ENCODE results near the gene NAXD. TPM values are rescaled to one million over a fixed set of nuclear protein-coding genes. Genes with fewer than 3 reads are reported as not detected.

The NAXD gene
- total RNA-seq, 1 donor from 2014 or later, result 25.8 TPM

DNA sequence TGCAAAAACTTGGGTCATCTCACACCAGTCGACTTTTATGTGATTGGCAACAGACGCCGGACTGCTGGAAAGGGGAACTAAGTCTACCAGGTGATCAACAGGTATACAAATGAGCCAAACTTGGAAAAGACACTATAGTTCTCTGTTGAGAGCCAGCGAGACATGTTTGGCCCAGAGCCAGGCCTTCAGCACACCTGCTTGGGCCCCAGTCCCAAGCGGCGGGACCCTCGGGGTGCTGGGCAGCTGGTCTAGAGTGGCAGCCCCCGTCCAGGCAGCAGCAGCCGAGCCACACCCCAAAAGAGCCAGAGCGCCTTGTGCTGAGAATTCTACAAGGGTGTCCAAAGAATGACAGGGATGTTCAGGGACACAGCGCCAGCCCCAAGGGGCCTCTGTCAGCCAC lies 28.0 kb downstream of the NAXD start:
- DNase-seq (ENCODE audit: low read depth) (no peak), FAIRE-seq (no peak)
- H3K27ac Mint-ChIP-seq (ENCODE audit: unreplicated experiment), result no peak overlapping the region
- H3K36me3 Mint-ChIP-seq (ENCODE audit: low read depth, unreplicated experiment), result peaks cover 11% of the 10 kb centered on the region
- Histone ChIP-seq H3K36me3 (ENCODE audit: insufficient read depth, low read length) (peaks cover 8% of the 10 kb centered on the region), H3K4me1 (ENCODE audit: insufficient read depth, low read length) (peaks cover 21% of the 10 kb centered on the region), H3K9ac (ENCODE audit: low read length) (no peak overlapping the region), H2AFZ (ENCODE audit: low read depth, low read length) (no peak overlapping the region), H3K4me3 (ENCODE audit: insufficient read depth, low read depth, low read length) (no peak overlapping the region), H4K20me1 (ENCODE audit: insufficient read depth, low read length) (peaks cover 45% of the 10 kb centered on the region), H3K4me2 (ENCODE audit: low read length) (no peak overlapping the region), H3K9me3 (ENCODE audit: insufficient read depth, low read depth, low read length) (no peaks in the 10 kb centered on the region), H3K27ac (ENCODE audit: low read depth, low read length) (no peak overlapping the region), H3K27me3 (ENCODE audit: insufficient read depth, low read length) (no peaks in the 10 kb centered on the region), H3K79me2 (ENCODE audit: insufficient read depth, low read length) (peaks cover 2% of the 10 kb centered on the region)
- H3K4me3 Mint-ChIP-seq (ENCODE audit: unreplicated experiment), result no peak overlapping the region
- peaks cover 28% of the 10 kb centered on the region for H3K4me1 Mint-ChIP-seq (ENCODE audit: low read depth, unreplicated experiment)
- H3K27me3 Mint-ChIP-seq (ENCODE audit: low read depth, unreplicated experiment), result no peaks in the 10 kb centered on the region
- no peaks in the 10 kb centered on the region for H3K9me3 Mint-ChIP-seq (ENCODE audit: unreplicated experiment)
- TF ChIP-seq, protein P1, sequence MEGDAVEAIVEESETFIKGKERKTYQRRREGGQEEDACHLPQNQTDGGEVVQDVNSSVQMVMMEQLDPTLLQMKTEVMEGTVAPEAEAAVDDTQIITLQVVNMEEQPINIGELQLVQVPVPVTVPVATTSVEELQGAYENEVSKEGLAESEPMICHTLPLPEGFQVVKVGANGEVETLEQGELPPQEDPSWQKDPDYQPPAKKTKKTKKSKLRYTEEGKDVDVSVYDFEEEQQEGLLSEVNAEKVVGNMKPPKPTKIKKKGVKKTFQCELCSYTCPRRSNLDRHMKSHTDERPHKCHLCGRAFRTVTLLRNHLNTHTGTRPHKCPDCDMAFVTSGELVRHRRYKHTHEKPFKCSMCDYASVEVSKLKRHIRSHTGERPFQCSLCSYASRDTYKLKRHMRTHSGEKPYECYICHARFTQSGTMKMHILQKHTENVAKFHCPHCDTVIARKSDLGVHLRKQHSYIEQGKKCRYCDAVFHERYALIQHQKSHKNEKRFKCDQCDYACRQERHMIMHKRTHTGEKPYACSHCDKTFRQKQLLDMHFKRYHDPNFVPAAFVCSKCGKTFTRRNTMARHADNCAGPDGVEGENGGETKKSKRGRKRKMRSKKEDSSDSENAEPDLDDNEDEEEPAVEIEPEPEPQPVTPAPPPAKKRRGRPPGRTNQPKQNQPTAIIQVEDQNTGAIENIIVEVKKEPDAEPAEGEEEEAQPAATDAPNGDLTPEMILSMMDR (IDR thresholded peaks at IDR 0.05; ENCODE audit: insufficient read depth, low read depth, low read length), result no peak
- no peak for TF ChIP-seq EZH2 (IDR thresholded peaks at IDR 0.05; ENCODE audit: insufficient read depth, low read length)

DNA sequence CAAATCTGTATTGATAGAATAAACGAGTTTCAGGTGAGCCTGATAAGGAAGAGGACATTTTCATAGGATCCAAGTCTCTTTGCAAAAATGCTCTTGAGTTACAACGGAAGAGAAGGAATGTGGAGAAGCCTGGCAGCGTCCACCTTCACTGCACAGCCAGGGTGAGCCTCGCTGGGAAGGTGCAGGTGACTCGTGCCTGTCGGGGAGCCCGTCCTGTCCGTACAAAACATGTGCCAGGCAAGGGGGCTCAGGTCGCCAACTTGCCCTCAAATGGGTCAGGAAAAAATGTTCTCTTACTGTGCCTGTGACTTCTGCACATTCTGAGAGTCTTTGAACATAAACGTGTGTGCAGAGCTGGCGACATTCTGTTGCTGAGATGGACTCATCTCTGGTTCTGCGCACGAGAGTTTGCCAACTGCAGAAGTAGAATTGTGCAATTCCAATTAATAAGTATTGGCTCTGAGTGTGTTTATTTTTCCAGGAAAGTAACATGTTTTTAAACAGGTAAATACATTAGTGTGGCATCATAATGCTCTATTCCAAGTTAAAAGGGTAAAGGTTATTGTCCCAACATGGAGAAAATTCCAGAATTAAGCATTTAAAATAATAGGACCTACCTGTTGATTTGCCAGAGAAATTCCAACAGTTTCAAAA lies 28.6 kb downstream of the NAXD start:
- no peaks in the 10 kb centered on the region for H3K27me3 ChIP-seq (ENCODE audit: insufficient read depth, low read length)
- peaks cover 21% of the 10 kb centered on the region for H3K4me1 ChIP-seq (ENCODE audit: insufficient read depth, low read length)
- H3K9me3 ChIP-seq (ENCODE audit: insufficient read depth, low read depth, low read length), result no peaks in the 10 kb centered on the region
- no peak overlapping the region for H3K4me2 ChIP-seq (ENCODE audit: low read length)
- peaks cover 45% of the 10 kb centered on the region for H4K20me1 ChIP-seq (ENCODE audit: insufficient read depth, low read length)
- Mint-ChIP-seq H3K9me3 (ENCODE audit: unreplicated experiment) (no peaks in the 10 kb centered on the region), H3K4me1 (ENCODE audit: low read depth, unreplicated experiment) (peaks cover 28% of the 10 kb centered on the region), H3K36me3 (ENCODE audit: low read depth, unreplicated experiment) (peaks cover 9% of the 10 kb centered on the region), H3K27me3 (ENCODE audit: low read depth, unreplicated experiment) (no peaks in the 10 kb centered on the region), H3K27ac (ENCODE audit: unreplicated experiment) (no peak overlapping the region), H3K4me3 (ENCODE audit: unreplicated experiment) (no peak overlapping the region)
- H2AFZ ChIP-seq (ENCODE audit: low read depth, low read length), result no peak overlapping the region
- FAIRE-seq (no peak), DNase-seq (ENCODE audit: low read depth) (no peak)
- no peak overlapping the region for H3K27ac ChIP-seq (ENCODE audit: low read depth, low read length)
- no peak overlapping the region for H3K4me3 ChIP-seq (ENCODE audit: insufficient read depth, low read depth, low read length)
- no peak overlapping the region for H3K9ac ChIP-seq (ENCODE audit: low read length)
- no peak for TF ChIP-seq EZH2 (IDR thresholded peaks at IDR 0.05; ENCODE audit: insufficient read depth, low read length)
- TF ChIP-seq, protein P1 (IDR thresholded peaks at IDR 0.05; ENCODE audit: insufficient read depth, low read depth, low read length), result no peak
- H3K79me2 ChIP-seq (ENCODE audit: insufficient read depth, low read length), result peaks cover 2% of the 10 kb centered on the region
- peaks cover 8% of the 10 kb centered on the region for H3K36me3 ChIP-seq (ENCODE audit: insufficient read depth, low read length)

DNA sequence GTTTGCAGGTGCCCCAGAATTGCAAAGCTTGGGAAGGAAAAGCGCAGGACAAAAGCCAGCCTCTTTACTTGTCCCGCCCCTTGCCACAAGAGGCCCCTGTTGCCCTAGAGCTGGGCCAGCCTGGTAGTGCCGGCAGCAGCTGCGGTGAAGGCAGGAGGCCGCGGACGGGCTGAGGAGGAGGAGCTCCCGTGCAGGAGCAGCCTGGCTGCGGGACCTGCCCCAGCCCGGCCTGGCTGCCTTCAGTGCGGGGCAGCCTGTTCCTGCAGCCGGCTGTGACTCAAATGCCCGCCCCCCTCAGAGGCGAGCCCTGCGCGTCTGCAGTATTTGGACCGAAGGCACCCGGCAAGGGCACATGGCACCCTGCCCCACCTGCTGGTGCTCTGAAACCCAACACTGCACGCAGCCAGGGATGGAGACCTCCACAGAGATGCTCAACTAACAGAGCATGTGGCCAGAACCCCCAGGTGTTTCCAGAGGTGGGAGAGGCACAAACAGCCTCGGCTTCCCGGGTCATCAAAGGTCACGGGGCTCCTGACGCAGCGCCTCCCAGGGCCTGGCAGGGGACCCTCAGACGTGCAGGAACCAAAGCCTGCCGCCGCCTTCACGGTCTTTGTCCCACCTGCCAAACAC lies 29.7 kb downstream of the NAXD start:
- H3K9me3 ChIP-seq (ENCODE audit: insufficient read depth, low read depth, low read length), result no peaks in the 10 kb centered on the region
- no peak for FAIRE-seq
- no peak overlapping the region for H3K27ac Mint-ChIP-seq (ENCODE audit: unreplicated experiment)
- peaks cover 2% of the 10 kb centered on the region for H3K79me2 ChIP-seq (ENCODE audit: insufficient read depth, low read length)
- H3K4me2 ChIP-seq (ENCODE audit: low read length), result peak overlapping the region; percentile 29
- H2AFZ ChIP-seq (ENCODE audit: low read depth, low read length), result no peak overlapping the region
- H3K36me3 Mint-ChIP-seq (ENCODE audit: low read depth, unreplicated experiment), result peaks cover 4% of the 10 kb centered on the region
- H3K27me3 Mint-ChIP-seq (ENCODE audit: low read depth, unreplicated experiment), result no peaks in the 10 kb centered on the region
- DNase-seq (ENCODE audit: low read depth), result peak; percentile 48
- H4K20me1 ChIP-seq (ENCODE audit: insufficient read depth, low read length), result peaks cover 43% of the 10 kb centered on the region
- H3K9ac ChIP-seq (ENCODE audit: low read length), result no peak overlapping the region
- H3K4me1 Mint-ChIP-seq (ENCODE audit: low read depth, unreplicated experiment), result peaks cover 28% of the 10 kb centered on the region
- H3K4me3 Mint-ChIP-seq (ENCODE audit: unreplicated experiment), result no peak overlapping the region
- no peak for TF ChIP-seq EZH2 (IDR thresholded peaks at IDR 0.05; ENCODE audit: insufficient read depth, low read length)
- TF ChIP-seq, protein P1 (IDR thresholded peaks at IDR 0.05; ENCODE audit: insufficient read depth, low read depth, low read length), result no peak
- no peaks in the 10 kb centered on the region for H3K9me3 Mint-ChIP-seq (ENCODE audit: unreplicated experiment)
- no peaks in the 10 kb centered on the region for H3K27me3 ChIP-seq (ENCODE audit: insufficient read depth, low read length)
- no peak overlapping the region for H3K4me3 ChIP-seq (ENCODE audit: insufficient read depth, low read depth, low read length)
- peaks cover 21% of the 10 kb centered on the region for H3K4me1 ChIP-seq (ENCODE audit: insufficient read depth, low read length)
- H3K27ac ChIP-seq (ENCODE audit: low read depth, low read length), result no peak overlapping the region
- peaks cover 8% of the 10 kb centered on the region for H3K36me3 ChIP-seq (ENCODE audit: insufficient read depth, low read length)
